ENCODE results near the gene OGFRL1.

The OGFRL1 gene

GRCh38 chr6:71332012-71332411 is 43.4 kb downstream of the OGFRL1 start:
- no peaks in the 10 kb centered on the region for H3K4me1 ChIP-seq (ENCODE audit: control insufficient read depth, low read length)
- no peaks in the 10 kb centered on the region; the same call in 1 of the 2 replicates for H3K27me3 ChIP-seq (ENCODE audit: control insufficient read depth, low read length)
- no peaks in the 10 kb centered on the region for H3K36me3 ChIP-seq (ENCODE audit: control insufficient read depth, low read length)
- no peaks in the 10 kb centered on the region for H4K20me1 ChIP-seq (ENCODE audit: control insufficient read depth, insufficient read depth, low read depth, low read length)
- H3F3A ChIP-seq (ENCODE audit: control insufficient read depth, insufficient read depth): no peaks in the 10 kb centered on the region
- no peak overlapping the region for H3K27ac ChIP-seq (ENCODE audit: low read depth, low read length)
- no peaks in the 10 kb centered on the region for H3K9me3 ChIP-seq (ENCODE audit: control insufficient read depth, insufficient read depth, low read length)
- TF ChIP-seq EZH2phosphoT487 (IDR thresholded peaks at IDR 0.05; ENCODE audit: borderline replicate concordance, low read length) (no peak), CTCF (IDR thresholded peaks at IDR 0.05; ENCODE audit: low read depth, low read length, poor library complexity, severe bottlenecking) (no peak)
- no peak overlapping the region for H3K4me2 ChIP-seq (ENCODE audit: low read length)
- H3K4me3 ChIP-seq (ENCODE audit: low read length): no peak overlapping the region
- no peaks in the 10 kb centered on the region for H3K79me2 ChIP-seq (ENCODE audit: control insufficient read depth, low read length)
- H3K9me2 ChIP-seq (replicated peaks; ENCODE audit: control insufficient read depth, low read length): no peaks in the 10 kb centered on the region

- Histone ChIP-seq H3K27me3 (ENCODE audit: control insufficient read depth, low read length) (peaks cover under 1% of the 10 kb centered on the region), H3K4me2 (ENCODE audit: low read length) (no peak overlapping the region), H3K9me2 (replicated peaks; ENCODE audit: control insufficient read depth, low read length) (no peaks in the 10 kb centered on the region), H3K36me3 (ENCODE audit: control insufficient read depth, low read length) (no peaks in the 10 kb centered on the region), H3K27ac (ENCODE audit: low read depth, low read length) (no peak overlapping the region), H3K9me3 (ENCODE audit: control insufficient read depth, insufficient read depth, low read length) (no peaks in the 10 kb centered on the region), H4K20me1 (ENCODE audit: control insufficient read depth, insufficient read depth, low read depth, low read length) (no peaks in the 10 kb centered on the region), H3K4me1 (ENCODE audit: control insufficient read depth, low read length) (no peaks in the 10 kb centered on the region), H3K79me2 (ENCODE audit: control insufficient read depth, low read length) (no peaks in the 10 kb centered on the region), H3K4me3 (ENCODE audit: low read length) (no peak overlapping the region), H3F3A (ENCODE audit: control insufficient read depth, insufficient read depth) (no peaks in the 10 kb centered on the region)
- TF ChIP-seq EZH2phosphoT487 (IDR thresholded peaks at IDR 0.05; ENCODE audit: borderline replicate concordance, low read length) (no peak), CTCF (IDR thresholded peaks at IDR 0.05; ENCODE audit: low read depth, low read length, poor library complexity, severe bottlenecking) (no peak)
These were observed 44.4 kb downstream of the OGFRL1 start for GRCh38 chr6:71333050-71333449.

GRCh38 chr6:71333697-71334096 is 45.1 kb downstream of the OGFRL1 start:
- Histone ChIP-seq H4K20me1 (ENCODE audit: control insufficient read depth, insufficient read depth, low read depth, low read length) (no peaks in the 10 kb centered on the region), H3F3A (ENCODE audit: control insufficient read depth, insufficient read depth) (no peaks in the 10 kb centered on the region), H3K4me1 (ENCODE audit: control insufficient read depth, low read length) (no peaks in the 10 kb centered on the region), H3K79me2 (ENCODE audit: control insufficient read depth, low read length) (no peaks in the 10 kb centered on the region), H3K4me2 (ENCODE audit: low read length) (no peak overlapping the region), H3K9me3 (ENCODE audit: control insufficient read depth, insufficient read depth, low read length) (no peaks in the 10 kb centered on the region), H3K27me3 (ENCODE audit: control insufficient read depth, low read length) (peaks cover 3% of the 10 kb centered on the region), H3K36me3 (ENCODE audit: control insufficient read depth, low read length) (no peaks in the 10 kb centered on the region), H3K27ac (ENCODE audit: low read depth, low read length) (no peak overlapping the region), H3K9me2 (replicated peaks; ENCODE audit: control insufficient read depth, low read length) (no peaks in the 10 kb centered on the region), H3K4me3 (ENCODE audit: low read length) (no peak overlapping the region)
- TF ChIP-seq EZH2phosphoT487 (IDR thresholded peaks at IDR 0.05; ENCODE audit: borderline replicate concordance, low read length) (no peak), CTCF (IDR thresholded peaks at IDR 0.05; ENCODE audit: low read depth, low read length, poor library complexity, severe bottlenecking) (no peak)

- H3K4me2 ChIP-seq (ENCODE audit: low read length): no peak overlapping the region
- TF ChIP-seq EZH2phosphoT487 (IDR thresholded peaks at IDR 0.05; ENCODE audit: borderline replicate concordance, low read length) (no peak), CTCF (IDR thresholded peaks at IDR 0.05; ENCODE audit: low read depth, low read length, poor library complexity, severe bottlenecking) (no peak)
- peaks cover 3% of the 10 kb centered on the region for H3K27me3 ChIP-seq (ENCODE audit: control insufficient read depth, low read length)
- H3K9me3 ChIP-seq (ENCODE audit: control insufficient read depth, insufficient read depth, low read length): no peaks in the 10 kb centered on the region
- H3F3A ChIP-seq (ENCODE audit: control insufficient read depth, insufficient read depth): no peaks in the 10 kb centered on the region
- no peak overlapping the region for H3K4me3 ChIP-seq (ENCODE audit: low read length)
- H3K36me3 ChIP-seq (ENCODE audit: control insufficient read depth, low read length): no peaks in the 10 kb centered on the region
- H3K9me2 ChIP-seq (replicated peaks; ENCODE audit: control insufficient read depth, low read length): no peaks in the 10 kb centered on the region
- H4K20me1 ChIP-seq (ENCODE audit: control insufficient read depth, insufficient read depth, low read depth, low read length): no peaks in the 10 kb centered on the region
- no peaks in the 10 kb centered on the region for H3K4me1 ChIP-seq (ENCODE audit: control insufficient read depth, low read length)
- no peaks in the 10 kb centered on the region for H3K79me2 ChIP-seq (ENCODE audit: control insufficient read depth, low read length)
- H3K27ac ChIP-seq (ENCODE audit: low read depth, low read length): no peak overlapping the region
These were observed 46.2 kb downstream of the OGFRL1 start for GRCh38 chr6:71334768-71335167.
